A172 (cell line): ENCODE data around the gene ATOH7. TPM values are rescaled to one million over a fixed set of nuclear protein-coding genes. Genes with fewer than 3 reads are reported as not detected.
"Not testable (repeated sequence)": the region's sequence is repeated elsewhere in the genome, so short reads cannot be mapped to it uniquely, and the experiment has no call there.

Experiments
- DNase-seq: peaks from one replicate; pipeline ENCODE4 v3.0.0-alpha.2; 2015; ENCODE audit warnings: low spot score
- total RNA-seq: library from RNA; depleted of rRNA; stranded (reverse); fragments of >200 nt; shearing (Covaris generic); gene quantifications from 2 replicates; pipeline ENCODE4 v1.2.3, GENCODE V29; 2014

The ATOH7 gene
- total RNA-seq, 1 experiment from 2014 or later, result not detected

- DNase-seq, result no peak
Measured at GRCh38 chr10:68237173-68237572, 5.3 kb upstream of the ATOH7 start.

- no peak for DNase-seq
Measured at GRCh38 chr10:68235581-68235980, 3.7 kb upstream of the ATOH7 start.

GRCh38 chr10:68235111-68235510, 3.2 kb upstream of the ATOH7 start:
- DNase-seq, result no peak

- no peak for DNase-seq
Measured at GRCh38 chr10:68233046-68233445, 1.1 kb upstream of the ATOH7 start.

- peak; percentile 51 for DNase-seq
Measured at GRCh38 chr10:68231106-68231816, 652 bp downstream of the ATOH7 start.

- no peak for DNase-seq
Measured at GRCh38 chr10:68230268-68230667, 1.6 kb downstream of the ATOH7 start.

- no peak for DNase-seq
Measured at GRCh38 chr10:68224810-68225209, 7.1 kb downstream of the ATOH7 start.

GRCh38 chr10:68223535-68224165, 8.3 kb downstream of the ATOH7 start:
- DNase-seq, result no peak

- no peak for DNase-seq
Measured at GRCh38 chr10:68222391-68222790, 9.5 kb downstream of the ATOH7 start.

GRCh38 chr10:68221196-68221595, 10.7 kb downstream of the ATOH7 start:
- DNase-seq, result no peak

- DNase-seq, result no peak
Measured at GRCh38 chr10:68218786-68219185, 13.1 kb downstream of the ATOH7 start.

GRCh38 chr10:68212721-68213352, 19.1 kb downstream of the ATOH7 start:
- peak; percentile 38 for DNase-seq

- no peak for DNase-seq
Measured at GRCh38 chr10:68211669-68212068, 20.2 kb downstream of the ATOH7 start.

- DNase-seq, result peak; percentile 90
Measured at GRCh38 chr10:68208424-68209042, 23.4 kb downstream of the ATOH7 start.

- peak; percentile 68 for DNase-seq
Measured at GRCh38 chr10:68202960-68203353, 29.0 kb downstream of the ATOH7 start.

- DNase-seq, result no peak
Measured at GRCh38 chr10:68196701-68197100, 35.2 kb downstream of the ATOH7 start.

GRCh38 chr10:68195776-68196175, 36.1 kb downstream of the ATOH7 start:
- DNase-seq, result not testable (repeated sequence)

GRCh38 chr10:68194290-68194689, 37.6 kb downstream of the ATOH7 start:
- DNase-seq, result no peak

- DNase-seq, result no peak
Measured at GRCh38 chr10:68192113-68192512, 39.8 kb downstream of the ATOH7 start.

- no peak for DNase-seq
Measured at GRCh38 chr10:68188835-68189234, 43.1 kb downstream of the ATOH7 start.

GRCh38 chr10:68185085-68185484, 46.8 kb downstream of the ATOH7 start:
- no peak for DNase-seq

- DNase-seq, result no peak
Measured at GRCh38 chr10:68184546-68184945, 47.4 kb downstream of the ATOH7 start.
